Epithelial cell of proximal tubule (primary cell): ENCODE measurements around the gene AEBP1. TPM values are rescaled to one million over a fixed set of nuclear protein-coding genes. Genes with fewer than 3 reads are reported as not detected.

Experiments
- DNase-seq: peaks from one replicate; pipeline ENCODE4 v3.0.0-alpha.2; 2011; ENCODE audit warnings: low read depth
- H3K4me3 ChIP-seq: 2 replicates; pipeline ENCODE4 v1.5.1; 2011; ENCODE audit warnings: low read depth, mild to moderate bottlenecking, low read length
- CTCF ChIP-seq: conservative IDR thresholded peaks from 2 replicates; pipeline ENCODE4 v1.5.1; 2012; ENCODE audit warnings: low read depth, mild to moderate bottlenecking, low read length
- total RNA-seq: library from RNA; depleted of rRNA; stranded (reverse); fragments of >200 nt; gene quantifications from 2 replicates; pipeline ENCODE4 v1.2.3, GENCODE V29; 2015

Gene AEBP1
- total RNA-seq, 1 donor from 2014 or later, result 78.4 TPM

DNA sequence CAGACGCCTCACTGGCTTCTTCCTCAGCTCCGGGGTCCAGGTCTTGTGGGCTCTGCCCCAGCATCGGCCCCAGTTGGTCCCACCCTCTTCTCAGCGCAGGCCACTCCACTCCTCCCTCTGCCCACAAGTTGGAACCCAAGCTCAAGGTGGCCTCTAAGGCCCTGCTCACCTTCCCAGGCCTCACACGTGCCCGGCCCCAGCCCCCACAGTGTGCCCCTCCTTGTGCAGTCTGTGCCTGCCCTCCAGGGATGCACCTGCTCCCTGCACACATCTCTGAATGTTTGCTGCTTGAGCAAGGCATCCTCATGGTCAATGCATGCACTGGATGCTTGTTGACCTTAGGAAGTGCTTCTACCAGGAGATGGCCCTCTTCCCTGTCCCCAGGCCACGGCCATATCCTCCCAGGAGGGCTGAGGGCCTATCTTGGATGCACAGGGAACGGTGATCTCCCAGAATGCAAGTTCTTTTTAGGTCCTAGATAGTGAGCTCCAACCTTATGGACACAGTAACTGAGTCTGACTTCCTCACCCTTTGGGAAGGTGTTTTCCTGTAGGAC lies 7.7 kb upstream of the AEBP1 start:
- no peak for TF ChIP-seq CTCF
- no peak overlapping the region for H3K4me3 ChIP-seq
- DNase-seq, result no peak

DNA sequence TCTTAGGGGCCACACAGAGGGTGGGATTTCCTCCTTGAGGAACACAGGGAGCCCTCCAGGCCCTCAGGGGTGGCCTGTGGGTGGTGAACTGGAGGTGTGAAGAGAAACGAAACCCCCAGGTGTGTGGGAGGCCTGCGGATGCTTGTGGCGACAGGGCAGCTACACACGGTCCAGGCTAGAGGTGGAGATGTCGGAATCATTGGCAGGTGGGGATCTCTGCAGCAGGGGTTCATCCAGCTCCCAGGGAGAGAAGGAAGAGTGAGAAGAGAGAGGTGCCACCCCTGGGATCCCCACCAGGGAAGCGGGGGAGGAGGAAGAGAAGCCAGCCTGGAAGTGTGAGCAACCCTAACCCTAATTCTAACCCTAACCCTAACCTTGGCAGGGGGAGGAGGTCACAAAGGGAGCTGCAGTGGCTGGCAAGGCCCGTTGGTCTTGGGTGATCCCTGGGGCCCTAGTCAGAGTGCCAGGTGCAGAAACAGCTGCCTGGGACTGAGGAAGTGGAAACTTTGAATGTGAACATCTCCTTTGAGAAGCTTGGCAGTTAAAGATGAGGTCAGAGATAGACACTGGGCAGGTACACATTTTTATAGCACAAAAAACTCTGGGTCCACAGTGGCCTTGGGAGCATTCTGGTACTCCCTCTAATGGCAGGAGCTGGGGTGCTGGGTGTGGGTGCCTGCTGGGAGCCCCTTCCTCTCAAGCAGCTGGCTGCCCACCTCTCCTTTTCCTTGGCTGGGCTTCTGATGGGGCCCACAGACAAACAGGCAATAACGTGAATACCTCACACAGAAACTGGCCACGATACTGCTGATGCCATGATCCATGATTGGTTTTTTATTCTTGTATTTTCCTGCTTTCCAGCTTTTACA lies 6.8 kb upstream of the AEBP1 start:
- no peak for DNase-seq
- TF ChIP-seq CTCF, result no peak
- no peak overlapping the region for H3K4me3 ChIP-seq

GRCh38 chr7:44098092-44099068 lies 5.8 kb upstream of the AEBP1 start:
- no peak for TF ChIP-seq CTCF
- DNase-seq, result no peak
- no peak overlapping the region for H3K4me3 ChIP-seq

GRCh38 chr7:44099669-44100068 lies 4.5 kb upstream of the AEBP1 start:
- no peak overlapping the region for H3K4me3 ChIP-seq
- no peak for DNase-seq
- TF ChIP-seq CTCF, result no peak

- no peak overlapping the region for H3K4me3 ChIP-seq
- no peak for DNase-seq
- TF ChIP-seq CTCF, result no peak
These were observed 3.5 kb upstream of the AEBP1 start for GRCh38 chr7:44100458-44101302.

DNA sequence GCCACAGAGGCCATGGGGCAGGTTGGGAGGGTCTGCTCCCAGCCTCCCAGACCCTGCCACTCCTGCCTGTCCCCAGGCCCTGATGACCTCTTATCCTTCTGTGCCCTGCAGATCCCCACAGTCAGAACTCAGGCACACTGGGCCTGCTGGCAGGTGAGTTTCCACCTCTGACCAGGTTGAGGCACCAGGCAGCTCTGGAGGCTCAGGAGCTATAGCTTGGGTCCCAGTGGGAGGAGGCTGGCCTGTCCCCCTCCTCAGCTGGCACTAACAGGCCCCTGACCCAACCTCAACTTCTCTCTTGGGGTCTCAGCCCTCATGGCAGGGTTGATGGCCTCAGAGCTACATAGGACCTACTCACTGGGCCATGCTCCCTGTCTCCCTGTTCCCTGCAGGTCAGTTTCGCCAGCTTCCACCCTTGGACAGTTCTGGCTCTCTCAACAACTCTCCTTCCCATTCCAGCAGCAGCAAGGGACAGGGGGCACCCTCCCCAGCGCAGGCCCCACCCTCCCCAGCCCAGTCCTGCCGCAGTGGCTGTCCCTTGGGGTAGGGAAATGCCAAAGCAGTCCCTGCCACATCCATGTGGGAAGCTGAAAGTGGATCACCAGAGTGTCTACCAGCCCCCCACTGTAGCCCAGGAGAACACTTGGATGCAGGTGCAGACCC lies 2.7 kb upstream of the AEBP1 start:
- H3K4me3 ChIP-seq, result no peak overlapping the region
- DNase-seq, result no peak
- no peak for TF ChIP-seq CTCF
